Neural cell (in vitro differentiated cells): Measurements from ENCODE around the gene CABLES1.

Experiments
- EP300 ChIP-seq: fragments of 450-650 bp; conservative IDR thresholded peaks from 2 replicates; pipeline ENCODE4 v1.6.1; 2014; ENCODE audit warnings: antibody characterized with exemption, mild to moderate bottlenecking, moderate library complexity; ENCODE audit not compliant: poor library complexity, severe bottlenecking
- EZH2 ChIP-seq: fragments of 200-600, 300-800 bp; shearing (Covaris generic), sonication (generic); IDR thresholded peaks from 2 replicates; pipeline ENCODE4 v1.6.1; 2014; ENCODE audit warnings: antibody characterized with exemption, low read length, borderline replicate concordance, mild to moderate bottlenecking; ENCODE audit not compliant: insufficient read depth, poor library complexity, severe bottlenecking
- MXI1 ChIP-seq: fragments of 450-650 bp; conservative IDR thresholded peaks from 2 replicates; pipeline ENCODE4 v1.6.1; 2014; ENCODE audit warnings: antibody characterized with exemption, mild to moderate bottlenecking; ENCODE audit not compliant: poor library complexity, severe bottlenecking
- RAD21 ChIP-seq: fragments of 450-650 bp; conservative IDR thresholded peaks from 2 replicates; pipeline ENCODE4 v1.6.1; 2014; ENCODE audit warnings: antibody characterized with exemption, mild to moderate bottlenecking, moderate library complexity
- TF ChIP-seq, protein P1 (sequence below): fragments of 450-650 bp; IDR thresholded peaks from 2 replicates; pipeline ENCODE4 v1.5.1; 2014; ENCODE audit warnings: antibody characterized with exemption, mild to moderate bottlenecking, moderate library complexity; ENCODE audit not compliant: poor library complexity, severe bottlenecking

DNA sequence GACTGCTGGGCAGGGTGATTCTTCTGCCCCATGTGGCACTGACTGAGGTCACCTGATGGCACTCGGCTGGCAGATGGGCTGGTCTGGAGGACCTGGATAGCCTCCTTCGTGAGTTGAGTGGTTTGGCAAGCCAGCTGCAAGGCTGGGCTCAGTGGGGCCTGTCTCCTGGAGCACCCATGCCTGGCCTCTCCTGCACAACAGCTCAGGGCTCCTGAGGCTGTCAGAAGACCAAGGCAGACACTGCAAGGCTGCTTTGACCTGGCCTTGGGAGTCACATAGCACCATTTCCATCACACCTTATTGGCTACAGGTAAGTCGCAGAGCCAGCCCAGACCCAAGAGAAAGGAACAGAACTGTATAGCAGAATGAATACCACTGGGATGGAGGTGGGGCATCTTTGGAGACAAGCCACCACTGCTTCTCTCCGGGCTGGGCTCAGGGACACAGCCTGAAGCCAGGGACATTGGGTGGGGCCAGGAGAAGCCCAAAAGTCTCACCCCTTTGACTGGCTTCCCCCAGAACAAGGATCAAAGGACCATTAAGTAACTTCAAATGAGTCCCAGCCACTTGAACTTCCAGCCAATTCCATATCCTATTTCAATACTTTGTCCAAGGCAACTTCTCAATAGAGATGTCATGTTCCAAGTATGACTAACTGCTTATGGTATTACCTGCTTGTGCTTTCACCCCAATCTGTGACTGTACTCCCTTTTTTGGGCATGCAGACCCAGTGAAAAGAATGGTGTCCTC is 156.3 kb downstream of the CABLES1 start:
- TF ChIP-seq, protein P1, sequence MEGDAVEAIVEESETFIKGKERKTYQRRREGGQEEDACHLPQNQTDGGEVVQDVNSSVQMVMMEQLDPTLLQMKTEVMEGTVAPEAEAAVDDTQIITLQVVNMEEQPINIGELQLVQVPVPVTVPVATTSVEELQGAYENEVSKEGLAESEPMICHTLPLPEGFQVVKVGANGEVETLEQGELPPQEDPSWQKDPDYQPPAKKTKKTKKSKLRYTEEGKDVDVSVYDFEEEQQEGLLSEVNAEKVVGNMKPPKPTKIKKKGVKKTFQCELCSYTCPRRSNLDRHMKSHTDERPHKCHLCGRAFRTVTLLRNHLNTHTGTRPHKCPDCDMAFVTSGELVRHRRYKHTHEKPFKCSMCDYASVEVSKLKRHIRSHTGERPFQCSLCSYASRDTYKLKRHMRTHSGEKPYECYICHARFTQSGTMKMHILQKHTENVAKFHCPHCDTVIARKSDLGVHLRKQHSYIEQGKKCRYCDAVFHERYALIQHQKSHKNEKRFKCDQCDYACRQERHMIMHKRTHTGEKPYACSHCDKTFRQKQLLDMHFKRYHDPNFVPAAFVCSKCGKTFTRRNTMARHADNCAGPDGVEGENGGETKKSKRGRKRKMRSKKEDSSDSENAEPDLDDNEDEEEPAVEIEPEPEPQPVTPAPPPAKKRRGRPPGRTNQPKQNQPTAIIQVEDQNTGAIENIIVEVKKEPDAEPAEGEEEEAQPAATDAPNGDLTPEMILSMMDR, result no peak
- no peak for TF ChIP-seq EP300
- no peak for TF ChIP-seq EZH2
- TF ChIP-seq MXI1, result no peak
- no peak for TF ChIP-seq RAD21
